Measurements from ENCODE around the gene NOX3. TPM values are rescaled to one million over a fixed set of nuclear protein-coding genes. Genes with fewer than 3 reads are reported as not detected.

The NOX3 gene
- polyA plus RNA-seq, 1 donor from 2014 or later: 0.11 TPM

- Histone ChIP-seq H3K79me2 (replicated peaks; ENCODE audit: insufficient read depth, low read length) (no peaks in the 10 kb centered on the region), H3K4me2 (ENCODE audit: low read length) (no peak overlapping the region), H3K4me3 (ENCODE audit: low read length) (no peak overlapping the region), H3K27ac (ENCODE audit: low read length) (no peak overlapping the region), H3K9me2 (ENCODE audit: insufficient read depth, low read length) (no peaks in the 10 kb centered on the region), H2AFZ (ENCODE audit: low read depth, low read length) (no peak overlapping the region), H3K9ac (ENCODE audit: low read length) (no peak overlapping the region), H3K36me3 (ENCODE audit: insufficient read depth, low read length) (no peaks in the 10 kb centered on the region), H3K9me3 (ENCODE audit: low read length) (no peaks in the 10 kb centered on the region), H3F3A (ENCODE audit: insufficient read depth, low read length, poor library complexity, severe bottlenecking) (peaks cover 5% of the 10 kb centered on the region), H4K20me1 (ENCODE audit: insufficient read depth) (no peaks in the 10 kb centered on the region), H3K27me3 (ENCODE audit: insufficient read depth, low read depth, low read length) (no peaks in the 10 kb centered on the region)
- no peak for TF ChIP-seq RAD21 (conservative IDR thresholded peaks at IDR 0.05)
- TF ChIP-seq TAF1 (IDR thresholded peaks at IDR 0.05; ENCODE audit: low read depth): no peak
- no peak for TF ChIP-seq CTCF (IDR thresholded peaks at IDR 0.05; ENCODE audit: poor library complexity, severe bottlenecking)
- TF ChIP-seq SMC3 (conservative IDR thresholded peaks at IDR 0.05; ENCODE audit: poor library complexity): no peak
- no peak for TF ChIP-seq REST (IDR thresholded peaks at IDR 0.05; ENCODE audit: borderline replicate concordance)
- no peak for TF ChIP-seq EZH2 (IDR thresholded peaks at IDR 0.05; ENCODE audit: borderline replicate concordance, insufficient read depth, low read length, poor library complexity, severe bottlenecking)
- no peak for TF ChIP-seq POLR2AphosphoS5 (IDR thresholded peaks at IDR 0.05)
- no peak for TF ChIP-seq EP300 (conservative IDR thresholded peaks at IDR 0.05; ENCODE audit: poor library complexity, severe bottlenecking)
- no peak for TF ChIP-seq MXI1 (conservative IDR thresholded peaks at IDR 0.05; ENCODE audit: poor library complexity, severe bottlenecking)
Measured at GRCh38 chr6:155498370-155498769, 42.7 kb upstream of the NOX3 start.

- Histone ChIP-seq H3K9me3 (ENCODE audit: low read length) (no peaks in the 10 kb centered on the region), H2AFZ (ENCODE audit: low read depth, low read length) (no peak overlapping the region), H3K4me2 (ENCODE audit: low read length) (no peak overlapping the region), H3K27me3 (ENCODE audit: insufficient read depth, low read depth, low read length) (no peaks in the 10 kb centered on the region), H3F3A (ENCODE audit: insufficient read depth, low read length, poor library complexity, severe bottlenecking) (peaks cover 5% of the 10 kb centered on the region), H3K79me2 (replicated peaks; ENCODE audit: insufficient read depth, low read length) (no peaks in the 10 kb centered on the region), H3K36me3 (ENCODE audit: insufficient read depth, low read length) (no peaks in the 10 kb centered on the region), H3K9ac (ENCODE audit: low read length) (no peak overlapping the region), H4K20me1 (ENCODE audit: insufficient read depth) (no peaks in the 10 kb centered on the region), H3K27ac (ENCODE audit: low read length) (no peak overlapping the region), H3K9me2 (ENCODE audit: insufficient read depth, low read length) (no peaks in the 10 kb centered on the region), H3K4me3 (ENCODE audit: low read length) (no peak overlapping the region)
- TF ChIP-seq CTCF (IDR thresholded peaks at IDR 0.05; ENCODE audit: poor library complexity, severe bottlenecking) (no peak), MXI1 (conservative IDR thresholded peaks at IDR 0.05; ENCODE audit: poor library complexity, severe bottlenecking) (no peak), EZH2 (IDR thresholded peaks at IDR 0.05; ENCODE audit: borderline replicate concordance, insufficient read depth, low read length, poor library complexity, severe bottlenecking) (no peak), SMC3 (conservative IDR thresholded peaks at IDR 0.05; ENCODE audit: poor library complexity) (no peak), POLR2AphosphoS5 (IDR thresholded peaks at IDR 0.05) (no peak), EP300 (conservative IDR thresholded peaks at IDR 0.05; ENCODE audit: poor library complexity, severe bottlenecking) (no peak), RAD21 (conservative IDR thresholded peaks at IDR 0.05) (no peak), REST (IDR thresholded peaks at IDR 0.05; ENCODE audit: borderline replicate concordance) (no peak), TAF1 (IDR thresholded peaks at IDR 0.05; ENCODE audit: low read depth) (no peak)
Measured at GRCh38 chr6:155497273-155497672, 41.6 kb upstream of the NOX3 start.

All from neural cell (in vitro differentiated cells).